HS-5 (cell line): Measurements from ENCODE around the gene CHFR.
"Not testable (repeated sequence)": the region's sequence is repeated elsewhere in the genome, so short reads cannot be mapped to it uniquely, and the experiment has no call there.

Experiments used
- DNase-seq: peaks from one replicate; pipeline ENCODE4 v3.0.0-alpha.2; 2012; ENCODE audit warnings: low read depth

CHFR gene

GRCh38 chr12:132887513-132888351 lies at the start of gene CHFR:
Gene CHFR (minus strand): TSS chr12:132887605. CDS start chr12:132887328, 277 bp downstream.
- peak; percentile 78 for DNase-seq

GRCh38 chr12:132936921-132937320 lies 49.5 kb upstream of the CHFR start:
- not testable (repeated sequence) for DNase-seq

- no peak for DNase-seq
These were observed 48.8 kb upstream of the CHFR start for GRCh38 chr12:132936163-132936562.

GRCh38 chr12:132926415-132926833 lies 39.0 kb upstream of the CHFR start:
- DNase-seq: no peak

GRCh38 chr12:132925597-132926414 lies 38.4 kb upstream of the CHFR start:
- no peak for DNase-seq

- no peak for DNase-seq
These were observed 37.0 kb upstream of the CHFR start for GRCh38 chr12:132924356-132924755.

- no peak for DNase-seq
These were observed 36.0 kb upstream of the CHFR start for GRCh38 chr12:132923356-132923909.

- no peak for DNase-seq
These were observed 35.3 kb upstream of the CHFR start for GRCh38 chr12:132922676-132923075.

GRCh38 chr12:132921685-132922084 lies 34.3 kb upstream of the CHFR start:
- no peak for DNase-seq

- DNase-seq: no peak
These were observed 31.3 kb upstream of the CHFR start for GRCh38 chr12:132918680-132919079.

- DNase-seq: no peak
These were observed 21.6 kb upstream of the CHFR start for GRCh38 chr12:132909030-132909368.

- DNase-seq: peak; percentile 79
These were observed 21.0 kb upstream of the CHFR start for GRCh38 chr12:132908145-132909029.

- DNase-seq: not testable (repeated sequence)
These were observed 20.4 kb upstream of the CHFR start for GRCh38 chr12:132907789-132908144.

- no peak for DNase-seq
These were observed 19.8 kb upstream of the CHFR start for GRCh38 chr12:132907216-132907615.

GRCh38 chr12:132904718-132905328 lies 17.4 kb upstream of the CHFR start:
- DNase-seq: no peak

- DNase-seq: no peak
These were observed 11.6 kb upstream of the CHFR start for GRCh38 chr12:132899033-132899432.

GRCh38 chr12:132888852-132889251 lies 1.4 kb upstream of the CHFR start:
- DNase-seq: no peak

GRCh38 chr12:132886529-132887477 lies 602 bp downstream of the CHFR start:
- DNase-seq: no peak

GRCh38 chr12:132881818-132882217 lies 5.6 kb downstream of the CHFR start:
- no peak for DNase-seq

- not testable (repeated sequence) for DNase-seq
These were observed 12.8 kb downstream of the CHFR start for GRCh38 chr12:132874620-132875019.
